Dendritic cell treated with granulocyte-macrophage colony-stimulating factor and Interleukin-4, amounts not matched to agents 40 ng/mL and 50 ng/mL, for 4 days (primary cell): ENCODE results near the gene ERBB4.

Source experiments
- H3K27ac Mint-ChIP-seq: one replicate; pipeline ENCODE4 v1.8.0; 2022; ENCODE audit warnings: mild to moderate bottlenecking, mixed read lengths
- H3K27me3 Mint-ChIP-seq: one replicate; pipeline ENCODE4 v1.8.0; 2022; ENCODE audit warnings: mild to moderate bottlenecking, mixed read lengths
- H3K36me3 Mint-ChIP-seq: one replicate; pipeline ENCODE4 v1.8.0; 2022; ENCODE audit warnings: low read depth, mixed read lengths
- H3K4me1 Mint-ChIP-seq: one replicate; pipeline ENCODE4 v1.8.0; 2022; ENCODE audit warnings: low read depth, mixed read lengths
- H3K4me3 Mint-ChIP-seq: one replicate; pipeline ENCODE4 v1.8.0; 2022; ENCODE audit warnings: mild to moderate bottlenecking, moderate library complexity, mixed read lengths
- H3K9me3 Mint-ChIP-seq: one replicate; pipeline ENCODE4 v1.8.0; 2022; ENCODE audit warnings: mixed read lengths
- intact Hi-C: fragments of 100-400 bp; cut with micrococcal nuclease; formaldehyde crosslinking; loops from one replicate; pipeline ENCODE4 v1.15.0; 2022

Gene ERBB4

GRCh38 chr2:212535996-212536816, 2.4 kb downstream of the ERBB4 start:
- Mint-ChIP-seq H3K27me3 (peaks cover 58% of the 10 kb centered on the region), H3K36me3 (no peaks in the 10 kb centered on the region), H3K4me1 (peaks cover 19% of the 10 kb centered on the region), H3K9me3 (no peaks in the 10 kb centered on the region), H3K27ac (no peak overlapping the region), H3K4me3 (no peak overlapping the region)
- intact Hi-C loops, result no loop called here

GRCh38 chr2:212534336-212534735, 4.3 kb downstream of the ERBB4 start:
- H3K27me3 Mint-ChIP-seq, result peaks cover 43% of the 10 kb centered on the region

DNA sequence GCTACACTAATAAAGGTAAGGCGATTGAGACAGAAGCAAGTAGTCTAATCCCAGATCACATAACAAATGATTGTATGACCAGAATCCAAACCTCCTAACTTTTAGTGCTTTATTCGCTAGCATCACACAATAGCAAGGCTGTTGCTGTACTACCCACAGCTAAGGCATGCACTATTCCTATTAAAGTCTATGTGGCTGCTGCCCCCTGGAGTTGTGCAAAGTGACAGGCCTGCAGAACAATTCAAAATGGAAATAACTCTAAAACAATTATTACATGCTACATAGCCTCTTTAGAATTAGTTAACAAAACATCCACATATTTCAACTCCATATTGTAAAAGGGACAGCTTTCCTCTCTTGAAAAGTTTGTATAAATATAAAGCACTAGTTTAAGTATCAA, 6.0 kb downstream of the ERBB4 start:
- intact Hi-C loops, result no loop called here
- Mint-ChIP-seq H3K9me3 (no peaks in the 10 kb centered on the region), H3K27ac (no peak overlapping the region), H3K27me3 (peaks cover 28% of the 10 kb centered on the region), H3K36me3 (no peaks in the 10 kb centered on the region), H3K4me1 (peaks cover 5% of the 10 kb centered on the region), H3K4me3 (no peak overlapping the region)

More at GRCh38 chr2:212534336-212534735, 4.3 kb downstream of the ERBB4 start:
- intact Hi-C loops, result no loop called here
- no peak overlapping the region for H3K27ac Mint-ChIP-seq
- H3K9me3 Mint-ChIP-seq, result no peaks in the 10 kb centered on the region
- H3K4me3 Mint-ChIP-seq, result no peak overlapping the region
- no peaks in the 10 kb centered on the region for H3K36me3 Mint-ChIP-seq
- H3K4me1 Mint-ChIP-seq, result peaks cover 19% of the 10 kb centered on the region

DNA sequence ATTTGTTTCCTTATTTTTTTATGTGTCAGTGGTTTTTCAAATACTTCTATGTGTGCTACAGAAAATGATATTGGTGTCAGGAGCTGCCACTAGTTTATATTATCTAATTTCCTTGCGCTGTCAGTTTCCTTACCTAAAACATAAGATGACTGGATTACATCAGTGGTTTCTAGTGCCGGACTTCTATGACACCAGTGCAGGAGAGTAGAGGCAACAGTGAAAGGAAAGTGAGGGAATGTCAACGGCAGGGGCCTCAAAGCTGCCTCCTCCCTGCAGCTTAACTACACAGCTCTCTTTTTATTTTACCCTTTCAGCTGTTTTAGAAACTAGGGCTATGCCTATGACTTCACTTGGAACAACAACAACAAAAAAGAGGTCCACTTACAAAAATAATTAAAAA, 6.5 kb downstream of the ERBB4 start:
- no peak overlapping the region for H3K27ac Mint-ChIP-seq
- H3K36me3 Mint-ChIP-seq, result no peaks in the 10 kb centered on the region
- no peak overlapping the region for H3K4me3 Mint-ChIP-seq
- intact Hi-C loops, result no loop called here
- peaks cover 23% of the 10 kb centered on the region for H3K27me3 Mint-ChIP-seq
- no peaks in the 10 kb centered on the region for H3K9me3 Mint-ChIP-seq
- H3K4me1 Mint-ChIP-seq, result peaks cover under 1% of the 10 kb centered on the region

- intact Hi-C loops, result no loop called here
- Mint-ChIP-seq H3K36me3 (no peaks in the 10 kb centered on the region), H3K4me1 (no peaks in the 10 kb centered on the region), H3K27ac (no peak overlapping the region), H3K4me3 (no peak overlapping the region), H3K9me3 (no peaks in the 10 kb centered on the region), H3K27me3 (peaks cover 17% of the 10 kb centered on the region)
These were observed 7.1 kb downstream of the ERBB4 start for GRCh38 chr2:212531499-212531898.

- no peaks in the 10 kb centered on the region for H3K9me3 Mint-ChIP-seq
- no peaks in the 10 kb centered on the region for H3K36me3 Mint-ChIP-seq
- H3K27ac Mint-ChIP-seq, result no peak overlapping the region
- intact Hi-C loops, result no loop called here
- H3K4me3 Mint-ChIP-seq, result no peak overlapping the region
- H3K27me3 Mint-ChIP-seq, result peaks cover 12% of the 10 kb centered on the region
- no peaks in the 10 kb centered on the region for H3K4me1 Mint-ChIP-seq
These were observed 7.6 kb downstream of the ERBB4 start for GRCh38 chr2:212530991-212531390.

DNA sequence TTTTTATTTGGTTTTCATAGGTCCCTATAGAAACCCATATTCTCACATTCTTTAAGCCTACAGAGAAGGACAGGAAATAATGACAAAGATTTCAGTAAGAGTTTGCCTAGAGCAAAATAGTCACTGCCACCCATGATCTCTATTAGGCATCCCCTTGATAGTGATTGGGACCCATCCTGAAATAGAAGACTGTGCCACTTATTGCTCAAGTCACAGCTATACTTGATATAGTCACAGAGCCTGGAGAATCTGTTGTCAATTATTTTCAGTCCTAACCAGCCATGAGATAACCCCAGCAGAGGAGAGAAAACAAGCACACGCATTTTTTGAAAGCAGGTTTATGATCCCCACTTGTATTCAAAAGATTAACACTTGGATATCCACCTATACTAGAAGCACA, 8.2 kb downstream of the ERBB4 start:
- intact Hi-C loops, result no loop called here
- peaks cover 9% of the 10 kb centered on the region for H3K27me3 Mint-ChIP-seq
- no peaks in the 10 kb centered on the region for H3K9me3 Mint-ChIP-seq
- H3K27ac Mint-ChIP-seq, result no peak overlapping the region
- no peaks in the 10 kb centered on the region for H3K4me1 Mint-ChIP-seq
- H3K36me3 Mint-ChIP-seq, result no peaks in the 10 kb centered on the region
- no peak overlapping the region for H3K4me3 Mint-ChIP-seq

GRCh38 chr2:212528106-212528856, 10.3 kb downstream of the ERBB4 start:
- intact Hi-C loops, result no loop called here
- H3K27me3 Mint-ChIP-seq, result peaks cover 4% of the 10 kb centered on the region
- no peak overlapping the region for H3K27ac Mint-ChIP-seq
- H3K9me3 Mint-ChIP-seq, result no peaks in the 10 kb centered on the region
- H3K4me1 Mint-ChIP-seq, result no peaks in the 10 kb centered on the region
- no peaks in the 10 kb centered on the region for H3K36me3 Mint-ChIP-seq
- no peak overlapping the region for H3K4me3 Mint-ChIP-seq

- Mint-ChIP-seq H3K36me3 (no peaks in the 10 kb centered on the region), H3K4me1 (no peaks in the 10 kb centered on the region), H3K4me3 (no peak overlapping the region), H3K9me3 (no peaks in the 10 kb centered on the region), H3K27ac (no peak overlapping the region), H3K27me3 (peaks cover 4% of the 10 kb centered on the region)
- intact Hi-C loops, result no loop called here
These were observed 12.5 kb downstream of the ERBB4 start for GRCh38 chr2:212526059-212526458.

GRCh38 chr2:212523756-212524155, 14.8 kb downstream of the ERBB4 start:
- no peaks in the 10 kb centered on the region for H3K36me3 Mint-ChIP-seq
- H3K27ac Mint-ChIP-seq, result no peak overlapping the region
- intact Hi-C loops, result no loop called here
- H3K4me3 Mint-ChIP-seq, result no peak overlapping the region
- no peaks in the 10 kb centered on the region for H3K4me1 Mint-ChIP-seq
- H3K27me3 Mint-ChIP-seq, result peaks cover 2% of the 10 kb centered on the region
- H3K9me3 Mint-ChIP-seq, result no peaks in the 10 kb centered on the region

- no peaks in the 10 kb centered on the region for H3K9me3 Mint-ChIP-seq
- intact Hi-C loops, result no loop called here
- H3K27ac Mint-ChIP-seq, result no peak overlapping the region
These were observed 18.3 kb downstream of the ERBB4 start for GRCh38 chr2:212520340-212520739.

DNA sequence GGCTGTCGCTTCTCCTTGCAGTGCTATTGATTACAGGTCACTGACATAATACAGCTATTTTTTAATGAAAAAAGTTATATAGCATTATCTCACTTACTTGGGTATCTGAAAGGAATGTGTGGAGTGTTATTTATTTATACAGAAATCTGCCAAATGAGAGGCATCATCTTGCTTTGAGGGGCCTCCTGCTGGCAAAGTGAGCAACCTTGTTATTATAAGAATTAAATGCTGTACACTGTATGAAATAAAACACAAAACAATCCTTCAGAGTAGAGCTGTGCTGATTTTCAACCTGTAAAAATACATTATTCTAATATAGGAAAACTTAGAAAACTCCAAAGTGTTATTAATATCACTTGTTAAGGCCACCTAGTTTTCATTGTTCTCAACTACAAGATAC, 20.9 kb downstream of the ERBB4 start:
- intact Hi-C loops, result no loop called here
- Mint-ChIP-seq H3K9me3 (no peaks in the 10 kb centered on the region), H3K4me3 (no peak overlapping the region), H3K4me1 (no peaks in the 10 kb centered on the region), H3K27me3 (no peaks in the 10 kb centered on the region), H3K27ac (no peak overlapping the region), H3K36me3 (no peaks in the 10 kb centered on the region)

More at GRCh38 chr2:212520340-212520739, 18.3 kb downstream of the ERBB4 start:
- H3K4me1 Mint-ChIP-seq, result no peaks in the 10 kb centered on the region
- H3K36me3 Mint-ChIP-seq, result no peaks in the 10 kb centered on the region
- no peaks in the 10 kb centered on the region for H3K27me3 Mint-ChIP-seq
- no peak overlapping the region for H3K4me3 Mint-ChIP-seq

- no peaks in the 10 kb centered on the region for H3K27me3 Mint-ChIP-seq
- intact Hi-C loops, result no loop called here
- no peaks in the 10 kb centered on the region for H3K9me3 Mint-ChIP-seq
- no peaks in the 10 kb centered on the region for H3K36me3 Mint-ChIP-seq
- no peak overlapping the region for H3K27ac Mint-ChIP-seq
- H3K4me1 Mint-ChIP-seq, result no peaks in the 10 kb centered on the region
- H3K4me3 Mint-ChIP-seq, result no peak overlapping the region
These were observed 33.0 kb downstream of the ERBB4 start for GRCh38 chr2:212505586-212505985.

- Mint-ChIP-seq H3K36me3 (no peaks in the 10 kb centered on the region), H3K4me1 (no peaks in the 10 kb centered on the region), H3K27me3 (no peaks in the 10 kb centered on the region), H3K9me3 (no peaks in the 10 kb centered on the region), H3K4me3 (no peak overlapping the region), H3K27ac (no peak overlapping the region)
- intact Hi-C loops, result no loop called here
These were observed 43.6 kb downstream of the ERBB4 start for GRCh38 chr2:212495046-212495445.
